Esophagus squamous epithelium (tissue), 4 donors: ENCODE measurements around the gene DLG2.

ENCODE experiments used
- CTCF ChIP-seq, 6 experiments: fragments of 450-650 bp in 4 of 6; fragments of 200-600 bp in 2 of 6; sonication (generic) in 2 of 6; IDR thresholded peaks; one replicate each; pipeline ENCODE4 v1.5.1; 2016 to 2019; ENCODE audit warnings: antibody characterized with exemption in 6 of 6, mild to moderate bottlenecking in 4 of 6, moderate library complexity in 4 of 6
- POLR2A ChIP-seq, 4 donors: fragments of 450-650 bp; IDR thresholded peaks; one replicate each; pipeline ENCODE4 v1.6.1; 2017; ENCODE audit warnings: antibody characterized with exemption in 4 of 4, mild to moderate bottlenecking in 4 of 4, moderate library complexity in 3 of 4

GRCh38 chr11:84564867-84565184 lies 1062.3 kb downstream of the DLG2 start:
- no peak for TF ChIP-seq CTCF (IDR thresholded peaks at IDR 0.05)
- TF ChIP-seq POLR2A (IDR thresholded peaks at IDR 0.05): no peak
